Calu3 (cell line): Measurements from ENCODE around the gene UNC13B. TPM values are rescaled to one million over a fixed set of nuclear protein-coding genes. Genes with fewer than 3 reads are reported as not detected.
"Not testable (repeated sequence)": the region's sequence is repeated elsewhere in the genome, so short reads cannot be mapped to it uniquely, and the experiment has no call there.

Experiments used
- BruUV-seq: library from RNA; stranded (reverse); fragments of 400-500 nt; replicated peaks from 2 replicates; lab custom pipeline; 2021; lab: Mats Ljungman, UMichigan
- CTCF ChIA-PET: fragments of 300-600 bp; sonication (Branson Sonifier 250); formaldehyde crosslinking; loops from one replicate; lab custom pipeline; 2022; ENCODE audit warnings: antibody characterized with exemption; lab: Charles Lee
- DNase-seq: peaks from one replicate; pipeline ENCODE4 v3.0.0; 2022
- H3K27ac Mint-ChIP-seq: one replicate; pipeline ENCODE4 v1.8.0; 2022; ENCODE audit warnings: mixed read lengths; ENCODE audit not compliant: unreplicated experiment
- H3K27me3 Mint-ChIP-seq: one replicate; pipeline ENCODE4 v1.8.0; 2022; ENCODE audit warnings: mixed read lengths; ENCODE audit not compliant: unreplicated experiment
- H3K36me3 Mint-ChIP-seq: one replicate; pipeline ENCODE4 v1.8.0; 2022; ENCODE audit warnings: mild to moderate bottlenecking, moderate library complexity, mixed read lengths; ENCODE audit not compliant: insufficient read depth, unreplicated experiment
- H3K4me1 Mint-ChIP-seq: one replicate; pipeline ENCODE4 v1.8.0; 2022; ENCODE audit warnings: mild to moderate bottlenecking, low read depth, mixed read lengths; ENCODE audit not compliant: unreplicated experiment
- H3K4me3 Mint-ChIP-seq: one replicate; pipeline ENCODE4 v1.8.0; 2022; ENCODE audit warnings: mild to moderate bottlenecking, low read depth, moderate library complexity, mixed read lengths; ENCODE audit not compliant: unreplicated experiment
- H3K9me3 Mint-ChIP-seq: one replicate; pipeline ENCODE4 v1.8.0; 2022; ENCODE audit warnings: low read depth, mixed read lengths; ENCODE audit not compliant: unreplicated experiment
- CTCF ChIP-seq: fragments of 200-600 bp; IDR thresholded peaks from one replicate; pipeline ENCODE4 v1.8.0; 2022; ENCODE audit warnings: antibody characterized with exemption; ENCODE audit not compliant: unreplicated experiment
- intact Hi-C: fragments of 100-400 bp; cut with micrococcal nuclease; formaldehyde crosslinking; loops from one replicate; pipeline ENCODE4 v1.10.0; 2022; ENCODE audit not compliant: unreplicated experiment
- total RNA-seq: library from RNA; stranded (reverse); gene quantifications from 2 replicates; pipeline ENCODE4 v1.2.3, GENCODE V29; 2022

UNC13B gene
- total RNA-seq, 1 experiment from 2014 or later = 20.4 TPM

GRCh38 chr9:35180801-35181200, 19.0 kb downstream of the UNC13B start:
- peaks cover 8% of the 10 kb centered on the region for H3K9me3 Mint-ChIP-seq
- H3K36me3 Mint-ChIP-seq = no peaks in the 10 kb centered on the region
- DNase-seq = no peak
- no peak for TF ChIP-seq CTCF
- no peaks in the 10 kb centered on the region for H3K27me3 Mint-ChIP-seq
- H3K4me3 Mint-ChIP-seq = no peak overlapping the region
- H3K27ac Mint-ChIP-seq = no peak overlapping the region
- BruUV-seq = no TSS peak
- intact Hi-C loops = no loop called here
- H3K4me1 Mint-ChIP-seq = peaks cover 8% of the 10 kb centered on the region
- CTCF ChIA-PET = no interaction called here

GRCh38 chr9:35182401-35182800, 20.6 kb downstream of the UNC13B start:
- H3K9me3 Mint-ChIP-seq, H3K36me3 Mint-ChIP-seq, CTCF ChIA-PET, H3K4me3 Mint-ChIP-seq, BruUV-seq, DNase-seq, H3K27me3 Mint-ChIP-seq, H3K27ac Mint-ChIP-seq, intact Hi-C loops, H3K4me1 Mint-ChIP-seq: not testable (repeated sequence)

- H3K36me3 Mint-ChIP-seq, CTCF ChIA-PET, H3K27ac Mint-ChIP-seq, H3K27me3 Mint-ChIP-seq, H3K9me3 Mint-ChIP-seq, H3K4me1 Mint-ChIP-seq, DNase-seq, H3K4me3 Mint-ChIP-seq, BruUV-seq, intact Hi-C loops: not testable (repeated sequence)
These were observed 21.4 kb downstream of the UNC13B start for GRCh38 chr9:35182996-35183754.

GRCh38 chr9:35183755-35184480, 22.1 kb downstream of the UNC13B start:
- H3K9me3 Mint-ChIP-seq, H3K27me3 Mint-ChIP-seq, H3K4me1 Mint-ChIP-seq, H3K4me3 Mint-ChIP-seq, intact Hi-C loops, BruUV-seq, H3K27ac Mint-ChIP-seq, DNase-seq, CTCF ChIA-PET, H3K36me3 Mint-ChIP-seq: not testable (repeated sequence)

GRCh38 chr9:35186524-35186923, 24.7 kb downstream of the UNC13B start:
- Mint-ChIP-seq H3K27ac (no peak overlapping the region), H3K9me3 (peaks cover 3% of the 10 kb centered on the region), H3K27me3 (no peaks in the 10 kb centered on the region), H3K4me3 (no peak overlapping the region), H3K4me1 (no peaks in the 10 kb centered on the region), H3K36me3 (no peaks in the 10 kb centered on the region)
- intact Hi-C loops = no loop called here
- CTCF ChIA-PET = no interaction called here
- BruUV-seq = no TSS peak
- no peak for DNase-seq
- TF ChIP-seq CTCF = no peak
